Ureter (tissue), 1 donor: ENCODE measurements around the gene COL19A1. TPM values are rescaled to one million over a fixed set of nuclear protein-coding genes. Genes with fewer than 3 reads are reported as not detected.

Source experiments
- DNase-seq: peaks from one replicate; pipeline ENCODE4 v3.0.0-alpha.2; 2020; ENCODE audit warnings: low spot score
- total RNA-seq: library from RNA; stranded (reverse); gene quantifications from one replicate; pipeline ENCODE4 v1.2.4, GENCODE V29; 2023
- donor health status: DM: yes; HTN: yes; CAD: no.

The COL19A1 gene
- total RNA-seq, 1 donor from 2014 or later, result 1.7 TPM

GRCh38 chr6:70059039-70059719 is 192.8 kb downstream of the COL19A1 start:
- DNase-seq, result no peak

GRCh38 chr6:70060680-70061079 is 194.3 kb downstream of the COL19A1 start:
- no peak for DNase-seq

GRCh38 chr6:70061546-70061945 is 195.2 kb downstream of the COL19A1 start:
- DNase-seq, result no peak

- no peak for DNase-seq
These were observed 195.7 kb downstream of the COL19A1 start for GRCh38 chr6:70062010-70062409.

- no peak for DNase-seq
These were observed 206.3 kb downstream of the COL19A1 start for GRCh38 chr6:70072540-70073179.

GRCh38 chr6:70073637-70074036 is 207.3 kb downstream of the COL19A1 start:
- no peak for DNase-seq

GRCh38 chr6:70079241-70079640 is 212.9 kb downstream of the COL19A1 start:
- DNase-seq, result no peak

GRCh38 chr6:70080443-70081070 is 214.2 kb downstream of the COL19A1 start:
- DNase-seq, result no peak

GRCh38 chr6:70082830-70083229 is 216.5 kb downstream of the COL19A1 start:
- no peak for DNase-seq

- DNase-seq, result no peak
These were observed 220.4 kb downstream of the COL19A1 start for GRCh38 chr6:70086806-70087205.

GRCh38 chr6:70094156-70094555 is 227.8 kb downstream of the COL19A1 start:
- DNase-seq, result no peak

- DNase-seq, result no peak
These were observed 233.4 kb downstream of the COL19A1 start for GRCh38 chr6:70099732-70100131.

GRCh38 chr6:70103798-70104197 is 237.4 kb downstream of the COL19A1 start:
- DNase-seq, result no peak

GRCh38 chr6:70107852-70108629 is 241.7 kb downstream of the COL19A1 start:
- no peak for DNase-seq

- DNase-seq, result no peak
These were observed 244.0 kb downstream of the COL19A1 start for GRCh38 chr6:70110126-70111022.

- no peak for DNase-seq
These were observed 245.4 kb downstream of the COL19A1 start for GRCh38 chr6:70111737-70112136.

GRCh38 chr6:70112716-70113115 is 246.4 kb downstream of the COL19A1 start:
- no peak for DNase-seq

GRCh38 chr6:70113171-70113570 is 246.8 kb downstream of the COL19A1 start:
- DNase-seq, result no peak

GRCh38 chr6:70118670-70119069 is 252.3 kb downstream of the COL19A1 start:
- DNase-seq, result no peak

GRCh38 chr6:70119218-70119835 is 253.0 kb downstream of the COL19A1 start:
- no peak for DNase-seq

- DNase-seq, result no peak
These were observed 258.1 kb downstream of the COL19A1 start for GRCh38 chr6:70124443-70124842.
